B cell (primary cell): ENCODE data around the gene CACNG8. TPM values are rescaled to one million over a fixed set of nuclear protein-coding genes. Genes with fewer than 3 reads are reported as not detected.

Source experiments
- ATAC-seq: fragments of 200-7000 bp; cut with Tn5 transposase; one replicate; pipeline ENCODE4 v1.10.0; 2021; ENCODE audit warnings: low read depth, mild to moderate bottlenecking, moderate number of reproducible peaks, moderate library complexity
- CTCF ChIA-PET: fragments of 350-600 bp; sonication (Branson Sonifier 250); formaldehyde crosslinking; loops from one replicate; lab custom pipeline; 2021; ENCODE audit warnings: antibody characterized with exemption, inconsistent platforms; lab: Charles Lee
- POLR2A ChIA-PET: fragments of 350-600 bp; sonication (Branson Sonifier 250); formaldehyde crosslinking; loops from one replicate; lab custom pipeline; 2021; ENCODE audit warnings: antibody characterized with exemption; lab: Charles Lee
- DNase-seq: peaks from one replicate; pipeline ENCODE4 v3.0.0; 2013
- H2AFZ ChIP-seq: 2 replicates; pipeline ENCODE4 v1.6.1; 2012; ENCODE audit warnings: mild to moderate bottlenecking, low read depth, low read length; ENCODE audit not compliant: insufficient read depth, poor library complexity, severe bottlenecking
- H3K27ac ChIP-seq, 2 donors: 1 replicate in 1 of 2; 2 replicates in 1 of 2; pipeline ENCODE4 v1.5.1; 2012 to 2013; ENCODE audit warnings: low read length in 2 of 2, mild to moderate bottlenecking in 2 of 2, moderate library complexity in 1 of 2
- H3K27me3 ChIP-seq, 4 experiments: fragments of 200-600 bp in 1 of 4; sonication (generic) in 1 of 4; replicated peaks in 1 of 4; 1 replicate in 2 of 4; 2 replicates in 2 of 4; pipeline versions ENCODE4 v1.6.1 to v1.7.0; 2013 to 2016; ENCODE audit warnings: low read length in 3 of 4, mild to moderate bottlenecking in 2 of 4, mixed read lengths in 1 of 4, moderate library complexity in 1 of 4; ENCODE audit not compliant: insufficient read depth in 4 of 4, control insufficient read depth in 3 of 4; ENCODE audit errors: control extremely low read depth in 1 of 4
- H3K36me3 ChIP-seq, 2 experiments: replicated peaks in 1 of 2; 1 replicate in 1 of 2; 2 replicates in 1 of 2; pipeline versions ENCODE4 v1.6.1 to v1.7.1; 2013; ENCODE audit warnings: low read length in 1 of 2; ENCODE audit not compliant: insufficient read depth in 2 of 2, control insufficient read depth in 1 of 2; ENCODE audit errors: control extremely low read depth in 1 of 2, extremely low read depth in 1 of 2
- H3K4me1 ChIP-seq, 2 donors: fragments of 200-600 bp in 1 of 2; sonication (generic) in 1 of 2; 1 replicate in 1 of 2; 2 replicates in 1 of 2; pipeline versions ENCODE4 v1.5.1 to v1.6.1; 2013 to 2017; ENCODE audit warnings: low read length in 2 of 2; ENCODE audit not compliant: control insufficient read depth in 2 of 2, insufficient read depth in 2 of 2
- H3K4me2 ChIP-seq: replicated peaks from 2 replicates; pipeline ENCODE3; 2012; ENCODE audit warnings: mild to moderate bottlenecking, low read depth, low read length; ENCODE audit not compliant: poor library complexity, severe bottlenecking
- H3K4me3 ChIP-seq, 5 experiments: fragments of 200-600 bp in 1 of 5; sonication (generic) in 1 of 5; 1 replicate in 3 of 5; 2 replicates in 2 of 5; pipeline versions ENCODE4 v1.5.1 to v1.7.0; 2011 to 2016; ENCODE audit warnings: low read length in 4 of 5, mild to moderate bottlenecking in 4 of 5, low read depth in 2 of 5, control low read depth in 1 of 5, moderate library complexity in 1 of 5; ENCODE audit not compliant: insufficient read depth in 1 of 5; ENCODE audit errors: control extremely low read depth in 1 of 5, extremely low read depth in 1 of 5
- H3K79me2 ChIP-seq: fragments of 200-600 bp; sonication (generic); one replicate; pipeline ENCODE4 v1.6.0; 2016; ENCODE audit warnings: low read length; ENCODE audit not compliant: control insufficient read depth, insufficient read depth
- H3K9ac ChIP-seq: fragments of 200-600 bp; sonication (generic); 2 replicates; pipeline ENCODE4 v1.6.1; 2017; ENCODE audit warnings: mild to moderate bottlenecking, low read length, moderate library complexity
- H3K9me3 ChIP-seq, 3 donors: one replicate each; pipeline versions ENCODE4 v1.6.1 to v1.7.1; 2013; ENCODE audit warnings: low read length in 2 of 3; ENCODE audit not compliant: control insufficient read depth in 2 of 3, insufficient read depth in 1 of 3; ENCODE audit errors: control extremely low read depth in 1 of 3
- H4K20me1 ChIP-seq: 2 replicates; pipeline ENCODE4 v1.6.0; 2012; ENCODE audit warnings: mild to moderate bottlenecking, low read length; ENCODE audit not compliant: insufficient read depth, control insufficient read depth, poor library complexity, severe bottlenecking
- H3K27ac Mint-ChIP-seq: one replicate; pipeline ENCODE4 v1.8.0; 2021; ENCODE audit warnings: mixed read lengths
- H3K27me3 Mint-ChIP-seq: one replicate; pipeline ENCODE4 v1.8.0; 2021; ENCODE audit warnings: mixed read lengths
- H3K4me1 Mint-ChIP-seq: one replicate; pipeline ENCODE4 v1.8.0; 2021; ENCODE audit warnings: mixed read lengths
- H3K4me3 Mint-ChIP-seq: one replicate; pipeline ENCODE4 v1.8.0; 2021; ENCODE audit warnings: mixed read lengths
- H3K9me3 Mint-ChIP-seq: one replicate; pipeline ENCODE4 v1.8.0; 2022; ENCODE audit warnings: mixed read lengths; ENCODE audit not compliant: insufficient read depth
- CTCF ChIP-seq: fragments of 200-600 bp; IDR thresholded peaks from one replicate; pipeline ENCODE4 v1.8.0; 2022; ENCODE audit warnings: antibody characterized with exemption, mild to moderate bottlenecking
- EZH2 ChIP-seq: IDR thresholded peaks from 2 replicates; pipeline ENCODE4 v1.6.1; 2012; ENCODE audit warnings: borderline replicate concordance, low read depth, mild to moderate bottlenecking, moderate library complexity, low read length; ENCODE audit not compliant: insufficient read depth, poor library complexity, severe bottlenecking
- WGBS: methylation state at CpG from one replicate; pipeline ENCODE4 v1.1.5; 2013; ENCODE audit warnings: missing lambda C conversion rate; ENCODE audit not compliant: insufficient coverage; 5-methylcytosine and 5-hydroxymethylcytosine counted together
- intact Hi-C: fragments of 100-400 bp; cut with micrococcal nuclease; formaldehyde crosslinking; loops from one replicate; pipeline ENCODE4 v1.10.0; 2022
- polyA plus RNA-seq: library from polyadenylated mRNA; depleted of rRNA; stranded (reverse); fragments of >200 nt; gene quantifications from 2 replicates; pipeline ENCODE4 v1.2.3, GENCODE V29; 2012
- total RNA-seq, 2 donors: library from RNA; stranded (reverse); fragments of 120-200 nt in 1 of 2; gene quantifications; 1 replicate in 1 of 2; 2 replicates in 1 of 2; pipeline versions ENCODE4 v1.2.3 to v1.2.4, GENCODE V29; 2013 to 2022

Gene CACNG8
- total and polyA plus RNA-seq, 2 donors (not counting 1 experiment from before 2014, with no cell fraction given) = not detected

- Histone ChIP-seq H3K27me3 (peaks cover 0 to 28% (median 6%) of the 10 kb centered on the region in 4 experiments), H3K4me1 (peaks cover 4% of the 10 kb centered on the region in 2 donors), H4K20me1 (no peaks in the 10 kb centered on the region), H3K9me3 (peaks cover 0 to 23% (median 0%) of the 10 kb centered on the region in 3 donors), H3K36me3 (no peaks in the 10 kb centered on the region), H3K27ac (no peak within 1 kb of the TSS), H3K4me3 (no peak within 1 kb of the TSS), H2AFZ (peak within 1 kb of the TSS; percentile 33), H3K79me2 (no peaks in the 10 kb centered on the region), H3K4me2 (peak within 1 kb of the TSS; percentile 63), H3K9ac (no peak within 1 kb of the TSS)
- 12% methylated on average over 50 of the region's 66 CpGs for WGBS
- Mint-ChIP-seq H3K4me1 (peaks cover 3% of the 10 kb centered on the region), H3K9me3 (no peaks in the 10 kb centered on the region), H3K4me3 (peak within 1 kb of the TSS; percentile 34), H3K27me3 (peaks cover 42% of the 10 kb centered on the region), H3K27ac (no peak within 1 kb of the TSS)
- POLR2A ChIA-PET = no interaction called here
- TF ChIP-seq EZH2 (no peak), CTCF (no peak)
- intact Hi-C loops = no loop called here
- CTCF ChIA-PET = no interaction called here
- ATAC-seq (no peak), DNase-seq (no peak)
These were observed 28.7 kb downstream of the CACNG8 start, which contains the start of gene CACNG6 for GRCh38 chr19:53991224-53992113. Gene CACNG6, plus strand, starts transcription at chr19:53991637. Its CDS starts 1,241 bp downstream, at chr19:53992878.

GRCh38 chr19:53992211-53992610, 29.5 kb downstream of the CACNG8 start:
- H3K9ac ChIP-seq = no peak overlapping the region
- Mint-ChIP-seq H3K27me3 (peaks cover 44% of the 10 kb centered on the region), H3K4me3 (peak overlapping the region; percentile 34), H3K9me3 (no peaks in the 10 kb centered on the region), H3K27ac (no peak overlapping the region), H3K4me1 (peaks cover 3% of the 10 kb centered on the region)
- DNase-seq = no peak
- ChIA-PET CTCF (no interaction called here), POLR2A (no interaction called here)
- intact Hi-C loops = no loop called here
- no peak for ATAC-seq
- TF ChIP-seq EZH2 = no peak
- no peak for TF ChIP-seq CTCF
- H3K36me3 ChIP-seq = no peaks in the 10 kb centered on the region
- H3K9me3 ChIP-seq = peaks cover 0 to 20% (median 0%) of the 10 kb centered on the region in 3 donors
- H3K79me2 ChIP-seq = no peaks in the 10 kb centered on the region
- H3K4me1 ChIP-seq = peaks cover 4% of the 10 kb centered on the region in 2 donors
- peak overlapping the region; percentile 22 for H3K4me2 ChIP-seq
- H4K20me1 ChIP-seq = no peaks in the 10 kb centered on the region
- H3K27me3 ChIP-seq = peaks cover 0 to 28% (median 6%) of the 10 kb centered on the region in 4 experiments
- no peak overlapping the region for H3K27ac ChIP-seq
- WGBS = 72% methylated on average over 9 of the region's 9 CpGs
- H2AFZ ChIP-seq = no peak overlapping the region
- no peak overlapping the region for H3K4me3 ChIP-seq
